Measurements from ENCODE around the gene ZBTB37.

Gene ZBTB37

DNA sequence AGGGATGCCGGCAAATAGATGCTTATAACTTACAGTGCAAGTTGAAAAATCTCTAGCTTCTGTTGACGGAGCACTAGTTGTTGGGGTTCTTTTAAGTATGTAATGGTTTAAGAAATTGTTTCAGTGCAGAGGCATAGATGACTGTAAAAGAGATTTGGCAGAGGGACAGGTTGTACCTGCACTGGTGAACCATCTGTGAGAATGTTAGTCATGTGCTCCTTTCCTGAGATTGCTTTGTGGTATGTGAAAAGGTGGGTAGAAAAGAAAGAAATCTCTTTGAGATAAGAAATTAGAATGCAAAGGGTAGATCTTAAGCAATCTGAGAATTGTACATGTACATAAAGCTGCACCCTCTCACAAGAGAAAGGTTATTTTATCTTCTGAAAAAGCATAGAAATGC is 19.4 kb downstream of the ZBTB37 start:
- TF ChIP-seq, protein P1, sequence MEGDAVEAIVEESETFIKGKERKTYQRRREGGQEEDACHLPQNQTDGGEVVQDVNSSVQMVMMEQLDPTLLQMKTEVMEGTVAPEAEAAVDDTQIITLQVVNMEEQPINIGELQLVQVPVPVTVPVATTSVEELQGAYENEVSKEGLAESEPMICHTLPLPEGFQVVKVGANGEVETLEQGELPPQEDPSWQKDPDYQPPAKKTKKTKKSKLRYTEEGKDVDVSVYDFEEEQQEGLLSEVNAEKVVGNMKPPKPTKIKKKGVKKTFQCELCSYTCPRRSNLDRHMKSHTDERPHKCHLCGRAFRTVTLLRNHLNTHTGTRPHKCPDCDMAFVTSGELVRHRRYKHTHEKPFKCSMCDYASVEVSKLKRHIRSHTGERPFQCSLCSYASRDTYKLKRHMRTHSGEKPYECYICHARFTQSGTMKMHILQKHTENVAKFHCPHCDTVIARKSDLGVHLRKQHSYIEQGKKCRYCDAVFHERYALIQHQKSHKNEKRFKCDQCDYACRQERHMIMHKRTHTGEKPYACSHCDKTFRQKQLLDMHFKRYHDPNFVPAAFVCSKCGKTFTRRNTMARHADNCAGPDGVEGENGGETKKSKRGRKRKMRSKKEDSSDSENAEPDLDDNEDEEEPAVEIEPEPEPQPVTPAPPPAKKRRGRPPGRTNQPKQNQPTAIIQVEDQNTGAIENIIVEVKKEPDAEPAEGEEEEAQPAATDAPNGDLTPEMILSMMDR (conservative IDR thresholded peaks at IDR 0.05; ENCODE audit: low read depth, low read length): no peak
- no peak overlapping the region for H3K4me3 ChIP-seq (ENCODE audit: low read depth, low read length)
- DNase-seq (ENCODE audit: low read depth): no peak

DNA sequence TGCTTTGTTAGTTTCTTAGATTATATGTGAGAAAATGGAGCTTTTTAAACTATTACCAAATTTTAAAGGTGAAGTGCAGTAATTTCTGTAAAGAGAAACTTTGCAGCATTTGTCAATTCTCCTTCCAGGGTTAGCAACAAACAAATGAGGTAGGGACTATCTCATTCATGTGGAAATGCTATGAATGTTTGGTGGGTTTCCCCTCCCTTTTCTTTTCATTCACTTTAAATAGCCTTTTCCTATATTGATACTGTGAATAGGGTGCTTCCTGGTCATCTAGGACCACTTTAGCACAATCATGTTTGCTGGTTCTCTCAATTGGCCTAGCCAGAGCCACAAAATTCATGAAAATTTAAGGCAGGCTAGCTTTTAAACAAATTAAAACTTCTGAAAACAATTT is 20.6 kb downstream of the ZBTB37 start:
- DNase-seq (ENCODE audit: low read depth): no peak
- TF ChIP-seq, protein P1 (conservative IDR thresholded peaks at IDR 0.05; ENCODE audit: low read depth, low read length): no peak
- no peak overlapping the region for H3K4me3 ChIP-seq (ENCODE audit: low read depth, low read length)

DNA sequence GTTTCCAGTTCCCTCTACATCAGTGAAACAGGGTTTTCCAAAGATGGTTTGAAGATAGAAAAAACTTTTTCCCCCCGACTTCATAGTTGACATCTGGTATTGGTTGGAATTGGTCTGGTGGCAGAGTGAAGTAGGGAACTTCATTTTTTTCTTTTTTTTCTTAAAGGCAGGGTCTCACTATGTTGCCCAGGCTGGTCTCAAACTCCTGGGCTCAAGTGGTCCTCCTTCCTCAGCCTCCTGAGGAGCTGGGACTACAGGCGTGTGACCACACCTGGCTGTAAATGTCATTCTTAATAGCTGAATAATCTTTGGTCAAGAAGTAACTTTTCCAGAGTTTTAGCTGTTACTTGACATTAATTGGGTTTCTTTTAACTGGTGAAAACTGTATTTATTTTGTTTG is 21.7 kb downstream of the ZBTB37 start:
- H3K4me3 ChIP-seq (ENCODE audit: low read depth, low read length): no peak overlapping the region
- DNase-seq (ENCODE audit: low read depth): no peak
- TF ChIP-seq, protein P1 (conservative IDR thresholded peaks at IDR 0.05; ENCODE audit: low read depth, low read length): no peak

DNA sequence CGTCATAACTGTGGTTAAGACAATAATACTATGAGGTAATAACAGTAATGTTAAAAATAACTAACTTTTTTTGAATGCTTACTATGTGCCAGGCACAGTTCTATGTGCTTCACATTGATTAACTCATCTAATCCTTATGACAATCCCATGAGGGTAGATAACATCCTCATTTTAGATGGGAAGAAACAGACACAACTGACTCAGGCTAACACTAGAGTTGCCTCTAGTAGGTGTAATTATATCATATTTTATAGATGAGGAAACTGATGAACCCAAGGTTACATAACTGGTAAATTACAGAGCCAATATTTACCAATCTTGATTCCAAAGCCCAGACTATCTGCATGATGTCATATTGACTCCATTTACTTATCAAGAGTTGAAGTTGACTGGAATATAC is 25.4 kb downstream of the ZBTB37 start:
- no peak for DNase-seq (ENCODE audit: low read depth)
- TF ChIP-seq, protein P1 (conservative IDR thresholded peaks at IDR 0.05; ENCODE audit: low read depth, low read length): no peak
- H3K4me3 ChIP-seq (ENCODE audit: low read depth, low read length): no peak overlapping the region

DNA sequence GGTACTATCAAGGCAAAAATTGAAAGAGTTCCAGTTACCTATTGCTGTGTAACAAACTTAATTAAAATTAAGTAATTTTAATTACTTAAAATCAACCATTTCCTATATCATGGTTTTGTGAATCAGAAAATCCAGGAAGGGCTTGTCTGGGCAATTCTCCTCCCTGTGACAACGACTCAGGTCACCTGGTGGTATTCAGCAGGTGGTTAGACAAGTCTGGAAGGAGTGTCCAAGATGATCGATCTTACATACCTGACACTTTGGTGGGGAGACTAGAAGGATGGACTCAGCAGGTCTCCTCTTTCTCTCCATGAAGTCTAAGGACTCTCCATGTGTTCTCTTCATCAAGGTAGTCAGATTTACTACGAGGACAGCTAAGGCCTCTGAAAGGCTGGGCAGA is 26.0 kb downstream of the ZBTB37 start:
- TF ChIP-seq, protein P1 (conservative IDR thresholded peaks at IDR 0.05; ENCODE audit: low read depth, low read length): no peak
- DNase-seq (ENCODE audit: low read depth): no peak
- H3K4me3 ChIP-seq (ENCODE audit: low read depth, low read length): no peak overlapping the region

DNA sequence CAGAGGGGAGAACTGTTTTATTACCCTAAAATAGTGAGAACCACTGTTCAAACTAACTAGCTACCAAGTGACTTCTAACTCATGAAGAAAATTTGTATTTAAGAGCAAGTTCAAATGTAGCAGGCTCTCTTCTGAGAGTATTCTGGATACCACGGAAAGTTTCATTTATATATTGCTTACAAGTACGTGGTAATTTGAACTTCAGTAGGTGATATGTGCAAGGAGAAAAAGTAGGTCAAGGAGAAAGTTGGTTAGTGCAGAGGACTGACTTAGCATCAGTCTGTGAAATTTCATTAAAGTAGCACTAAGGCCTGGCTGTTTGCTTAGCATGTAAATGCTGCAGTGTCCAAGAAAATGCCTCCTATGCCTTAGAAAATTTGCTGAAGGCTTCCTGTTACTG is 32.2 kb downstream of the ZBTB37 start:
- DNase-seq (ENCODE audit: low read depth): no peak
- H3K4me3 ChIP-seq (ENCODE audit: low read depth, low read length): no peak overlapping the region
- TF ChIP-seq, protein P1 (conservative IDR thresholded peaks at IDR 0.05; ENCODE audit: low read depth, low read length): no peak

DNA sequence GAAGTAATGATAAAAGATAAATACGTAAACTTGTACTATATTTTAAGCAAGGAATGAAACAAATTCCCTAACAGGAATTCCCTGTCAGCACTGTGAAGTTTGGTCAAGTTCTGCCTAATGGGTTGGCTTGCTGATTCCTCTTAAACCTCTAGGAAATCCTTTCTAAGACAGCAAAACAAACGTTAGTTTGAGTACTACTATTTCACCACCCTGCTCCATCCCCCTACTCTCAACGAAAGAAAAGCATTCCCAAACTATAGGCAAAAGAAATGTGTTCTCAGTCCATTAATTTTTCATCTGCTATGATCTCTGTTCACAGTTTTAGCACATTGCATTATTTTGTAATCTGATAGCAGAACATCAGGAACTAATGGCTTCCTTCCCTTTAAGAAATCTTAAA is 32.8 kb downstream of the ZBTB37 start:
- TF ChIP-seq, protein P1 (conservative IDR thresholded peaks at IDR 0.05; ENCODE audit: low read depth, low read length): no peak
- no peak for DNase-seq (ENCODE audit: low read depth)
- no peak overlapping the region for H3K4me3 ChIP-seq (ENCODE audit: low read depth, low read length)
